Ramos (cell line): ENCODE data around the gene OR3A1.
"Not testable (repeated sequence)": the region's sequence is repeated elsewhere in the genome, so short reads cannot be mapped to it uniquely, and the experiment has no call there.

Experiments used
- in situ Hi-C: fragments of 300-500 bp; cut with MboI; formaldehyde crosslinking; loops from one replicate; pipeline ENCODE4 v1.14.3; 2022; ENCODE audit warnings: low sequenced_read_pairs; ENCODE audit not compliant: unreplicated experiment

The OR3A1 gene

DNA sequence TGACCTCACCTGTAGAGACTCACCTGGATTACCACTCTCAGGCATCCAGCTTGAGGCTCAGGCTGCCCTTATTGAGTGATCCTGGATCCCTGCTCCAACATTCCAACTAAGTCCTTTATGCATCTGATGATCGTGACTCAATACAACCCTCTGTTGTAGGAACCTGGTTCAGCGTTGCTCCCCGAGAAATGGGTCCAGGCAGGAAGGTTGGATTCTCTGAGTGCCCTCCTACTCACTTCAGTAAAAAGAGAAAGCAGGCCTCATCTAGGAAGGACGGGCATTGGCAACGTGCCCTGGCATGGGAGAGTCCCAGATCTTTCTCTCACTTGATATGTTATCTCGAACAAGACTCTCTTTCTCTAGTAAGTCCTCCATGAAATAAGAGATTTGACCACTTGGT is at the start of gene OR3A1:
Gene OR3A1, minus strand, starts transcription at position 101 of the 400 bp plus-strand sequence. CDS start 5,778 bp downstream, outside the sequence.
- in situ Hi-C loops, result no loop called here

DNA sequence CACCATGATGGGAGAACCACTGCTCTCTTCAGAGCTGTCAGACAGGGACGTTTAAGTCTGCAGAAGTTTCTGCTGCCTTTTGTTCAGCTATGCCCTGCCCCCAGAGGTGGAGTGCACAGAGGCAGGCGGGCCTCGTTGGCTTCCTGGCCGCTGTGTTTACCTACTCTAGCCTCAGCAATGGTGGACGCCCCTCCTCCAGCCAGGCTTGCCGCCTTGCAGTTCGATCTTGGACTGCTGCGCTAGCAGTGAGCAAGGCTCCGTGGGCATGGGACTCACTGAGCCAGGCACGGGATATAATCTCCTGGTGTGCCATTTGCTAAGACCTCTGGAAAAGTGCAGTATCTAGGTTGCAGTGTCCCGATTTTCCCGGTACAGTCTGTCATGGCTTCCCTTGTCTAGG is 44.6 kb upstream of the OR3A1 start:
- in situ Hi-C loops, result not testable (repeated sequence)

DNA sequence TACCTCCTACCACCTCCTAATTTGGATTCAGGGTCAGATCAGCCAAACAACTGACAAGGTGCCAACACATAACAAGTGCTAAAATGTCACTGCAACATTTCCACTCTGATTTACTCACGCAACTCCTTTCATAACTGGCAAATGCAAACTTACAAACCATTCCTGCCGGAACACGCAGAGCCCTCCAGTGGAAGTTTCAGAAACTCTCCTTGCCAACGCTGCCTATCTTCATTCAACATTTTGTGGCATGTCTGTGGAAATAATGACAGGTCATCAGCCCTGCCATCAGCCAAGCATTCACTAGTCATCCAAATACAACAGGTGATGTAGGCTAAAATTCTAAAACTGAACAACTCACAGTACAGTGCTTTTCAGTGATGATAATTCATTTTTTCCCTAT is 37.7 kb upstream of the OR3A1 start:
- in situ Hi-C loops, result no loop called here

DNA sequence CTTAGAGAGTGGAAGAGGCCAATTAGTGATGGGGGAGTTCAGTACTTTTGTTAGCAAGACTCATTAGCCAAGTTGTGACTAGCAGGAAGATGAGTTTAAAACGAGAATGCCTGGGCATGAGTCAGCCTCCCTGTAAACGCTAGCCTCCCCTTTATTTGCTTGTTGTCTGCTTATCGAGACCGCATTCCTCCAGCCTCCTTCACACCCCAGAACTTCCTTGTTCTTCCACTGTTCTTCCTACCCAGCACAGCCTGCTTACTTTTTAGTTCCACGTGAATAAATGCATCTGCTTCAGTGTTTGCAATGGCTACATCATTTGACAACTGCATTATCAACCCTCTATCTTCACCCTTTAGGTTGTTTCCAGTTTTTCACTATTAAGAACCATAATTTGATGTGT is 20.2 kb upstream of the OR3A1 start:
- in situ Hi-C loops, result no loop called here

GRCh38 chr17:3316836-3317235 is 18.7 kb upstream of the OR3A1 start:
- in situ Hi-C loops, result no loop called here

- in situ Hi-C loops, result no loop called here
These were observed 10.4 kb upstream of the OR3A1 start for GRCh38 chr17:3308603-3309002.

- in situ Hi-C loops, result no loop called here
These were observed 2.5 kb downstream of the OR3A1 start for GRCh38 chr17:3295632-3296031.

DNA sequence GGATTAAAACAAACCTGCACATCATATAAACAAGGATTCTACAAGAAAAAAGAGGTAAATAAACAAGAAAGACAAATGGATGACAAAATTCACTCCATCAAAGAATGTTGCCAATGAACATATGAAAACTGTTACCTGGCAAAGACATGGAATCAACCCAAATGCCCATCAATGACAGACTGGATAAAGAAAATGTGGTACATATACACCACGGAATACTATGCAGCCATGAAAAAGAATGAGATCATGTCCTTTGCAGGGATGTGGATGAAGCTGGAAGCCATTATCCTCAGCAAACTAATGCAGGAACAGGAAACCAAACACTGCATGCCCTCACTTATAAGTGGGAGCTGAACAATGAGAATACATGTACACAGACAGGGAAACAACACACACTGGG is 4.6 kb downstream of the OR3A1 start:
- in situ Hi-C loops, result not testable (repeated sequence)

DNA sequence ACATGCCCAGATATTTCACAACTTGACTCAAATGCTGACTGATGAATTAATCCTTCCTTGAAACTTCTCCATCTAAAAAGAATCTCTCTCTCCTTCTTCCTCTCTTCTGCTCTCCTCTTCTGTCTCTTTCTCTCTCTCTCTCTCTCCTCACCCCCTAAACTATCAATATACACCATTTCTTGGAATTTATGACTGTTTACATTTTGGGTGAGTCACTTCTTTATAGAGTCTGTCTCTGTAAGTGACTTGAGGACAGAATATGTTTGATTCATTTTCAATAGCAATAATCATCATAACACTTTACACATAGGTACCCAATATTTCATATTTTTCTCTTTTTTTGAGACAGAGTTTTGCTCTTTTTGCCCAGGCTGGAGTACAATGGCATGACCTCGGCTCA is 15.3 kb downstream of the OR3A1 start:
- in situ Hi-C loops, result no loop called here

DNA sequence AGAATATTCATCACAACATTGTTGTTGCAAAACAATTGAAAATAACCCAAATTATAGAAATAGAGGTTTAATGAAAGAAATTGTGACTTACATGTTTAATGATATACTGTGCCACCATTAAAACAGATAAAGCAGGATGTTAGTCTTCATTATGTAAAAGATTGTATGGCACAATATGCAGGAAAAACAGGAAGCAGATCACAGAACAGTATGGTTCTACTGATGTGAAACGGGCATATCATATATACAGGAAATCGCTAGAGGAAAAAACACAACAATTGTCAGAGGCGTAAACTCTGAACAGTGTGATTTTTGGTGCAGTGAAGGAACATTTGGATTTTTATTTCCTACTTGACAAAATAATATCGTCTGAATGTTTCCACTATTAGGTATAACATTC is 22.0 kb downstream of the OR3A1 start:
- in situ Hi-C loops, result no loop called here

GRCh38 chr17:3271072-3271848 is 26.9 kb downstream of the OR3A1 start:
- in situ Hi-C loops, result no loop called here

- in situ Hi-C loops, result no loop called here
These were observed 37.6 kb downstream of the OR3A1 start for GRCh38 chr17:3260600-3260999.

- in situ Hi-C loops, result no loop called here
These were observed 38.0 kb downstream of the OR3A1 start for GRCh38 chr17:3260163-3260562.

DNA sequence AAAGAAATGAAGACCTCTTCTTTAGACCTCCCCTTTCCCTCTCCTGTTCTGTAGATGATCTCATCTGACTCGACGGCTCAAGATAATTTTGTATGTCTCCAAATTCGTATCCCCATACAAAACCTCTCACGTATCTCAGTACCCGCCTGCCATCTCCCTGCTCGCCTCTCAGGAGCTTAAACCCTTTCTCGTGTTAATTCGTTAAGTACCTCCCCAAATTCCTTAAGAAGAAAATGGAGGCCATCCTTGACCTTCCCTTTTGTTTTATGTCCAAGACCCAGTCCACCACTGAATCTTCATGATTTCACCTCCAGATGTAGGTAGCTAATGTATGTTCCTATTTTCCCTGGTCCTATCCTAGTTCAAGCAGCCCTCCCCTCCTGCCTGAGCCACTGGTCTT is 41.6 kb downstream of the OR3A1 start:
- in situ Hi-C loops, result no loop called here

DNA sequence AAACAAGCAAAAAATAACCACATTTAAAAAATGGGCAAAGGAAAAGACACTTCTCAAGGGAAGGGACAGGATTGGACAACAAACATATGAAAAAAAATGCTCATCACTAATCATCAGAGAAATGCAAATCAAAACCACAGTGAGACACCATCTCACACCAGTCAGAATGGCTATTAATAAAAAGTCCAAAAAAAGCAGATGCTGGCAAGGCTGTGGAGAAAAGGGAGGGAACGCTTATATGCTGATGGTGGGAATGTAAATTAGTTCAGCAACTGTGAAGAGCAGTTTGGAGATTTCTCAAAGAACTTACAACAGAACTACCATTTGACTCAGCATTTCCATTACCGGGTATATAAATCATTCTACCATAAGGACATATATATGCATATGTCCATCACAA is 49.1 kb downstream of the OR3A1 start:
- in situ Hi-C loops, result not testable (repeated sequence)

GRCh38 chr17:3244841-3245240 is 53.3 kb downstream of the OR3A1 start:
- in situ Hi-C loops, result not testable (repeated sequence)

DNA sequence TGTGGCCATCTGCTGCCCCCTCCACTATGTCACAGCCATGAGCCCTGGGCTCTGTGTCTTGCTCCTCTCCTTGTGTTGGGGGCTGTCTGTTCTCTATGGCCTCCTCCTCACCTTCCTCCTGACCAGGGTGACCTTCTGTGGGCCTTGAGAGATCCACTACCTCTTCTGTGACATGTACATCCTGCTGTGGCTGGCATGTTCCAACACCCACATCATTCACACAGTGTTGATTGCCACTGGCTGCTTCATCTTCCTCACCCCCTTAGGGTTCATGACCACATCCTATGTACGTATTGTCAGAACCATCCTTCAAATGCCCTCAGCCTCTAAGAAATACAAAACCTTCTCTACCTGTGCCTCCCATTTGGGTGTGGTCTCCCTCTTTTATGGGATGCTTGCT is 57.1 kb downstream of the OR3A1 start:
- in situ Hi-C loops, result not testable (repeated sequence)
